ENCODE data around the gene BNC2.

- TF ChIP-seq, protein P1, sequence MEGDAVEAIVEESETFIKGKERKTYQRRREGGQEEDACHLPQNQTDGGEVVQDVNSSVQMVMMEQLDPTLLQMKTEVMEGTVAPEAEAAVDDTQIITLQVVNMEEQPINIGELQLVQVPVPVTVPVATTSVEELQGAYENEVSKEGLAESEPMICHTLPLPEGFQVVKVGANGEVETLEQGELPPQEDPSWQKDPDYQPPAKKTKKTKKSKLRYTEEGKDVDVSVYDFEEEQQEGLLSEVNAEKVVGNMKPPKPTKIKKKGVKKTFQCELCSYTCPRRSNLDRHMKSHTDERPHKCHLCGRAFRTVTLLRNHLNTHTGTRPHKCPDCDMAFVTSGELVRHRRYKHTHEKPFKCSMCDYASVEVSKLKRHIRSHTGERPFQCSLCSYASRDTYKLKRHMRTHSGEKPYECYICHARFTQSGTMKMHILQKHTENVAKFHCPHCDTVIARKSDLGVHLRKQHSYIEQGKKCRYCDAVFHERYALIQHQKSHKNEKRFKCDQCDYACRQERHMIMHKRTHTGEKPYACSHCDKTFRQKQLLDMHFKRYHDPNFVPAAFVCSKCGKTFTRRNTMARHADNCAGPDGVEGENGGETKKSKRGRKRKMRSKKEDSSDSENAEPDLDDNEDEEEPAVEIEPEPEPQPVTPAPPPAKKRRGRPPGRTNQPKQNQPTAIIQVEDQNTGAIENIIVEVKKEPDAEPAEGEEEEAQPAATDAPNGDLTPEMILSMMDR (IDR thresholded peaks at IDR 0.05) = no peak
- no peak for TF ChIP-seq REST (IDR thresholded peaks at IDR 0.05; ENCODE audit: insufficient read depth in 1 of 2, low read depth in 2 of 2, low read length in 1 of 2)
Measured at GRCh38 chr9:16421532-16421931, 448.9 kb downstream of the BNC2 start.

All from Panc1 (cell line).